CMK (cell line): ENCODE measurements around the gene TMEM214.

Source experiments
- DNase-seq: peaks from one replicate; pipeline ENCODE4 v3.0.0-alpha.2; 2010; ENCODE audit warnings: low read depth

Gene TMEM214

DNA sequence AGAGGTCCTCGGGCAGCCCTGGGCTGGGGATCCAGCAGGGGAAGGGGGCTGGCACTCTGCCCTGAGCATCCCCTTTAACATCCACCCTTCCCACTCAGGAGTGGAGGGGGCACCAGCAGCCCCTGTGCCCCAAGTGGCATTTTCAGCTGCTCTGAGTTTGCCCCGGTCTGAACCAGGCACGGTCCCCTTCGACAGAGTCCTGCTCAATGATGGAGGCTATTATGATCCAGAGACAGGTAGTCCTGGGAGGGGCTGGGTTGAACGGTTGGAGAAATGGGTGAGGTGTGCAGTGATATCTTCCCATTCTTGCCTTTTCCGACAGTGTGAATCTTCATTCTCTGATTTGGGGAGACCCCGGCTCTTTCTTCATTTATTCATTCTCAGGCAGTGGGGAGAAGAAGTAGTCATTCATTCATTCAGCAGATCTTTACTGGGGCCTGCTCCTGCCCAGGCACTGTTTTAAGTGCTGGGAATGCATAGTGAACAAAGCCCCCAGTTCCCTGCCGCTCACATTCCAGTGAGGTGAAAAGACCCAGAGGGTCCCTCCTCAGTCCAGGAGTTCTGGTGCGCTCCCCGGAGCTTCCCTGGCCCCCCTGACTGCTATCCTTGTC, 52.4 kb downstream of the TMEM214 start:
- no peak for DNase-seq

DNA sequence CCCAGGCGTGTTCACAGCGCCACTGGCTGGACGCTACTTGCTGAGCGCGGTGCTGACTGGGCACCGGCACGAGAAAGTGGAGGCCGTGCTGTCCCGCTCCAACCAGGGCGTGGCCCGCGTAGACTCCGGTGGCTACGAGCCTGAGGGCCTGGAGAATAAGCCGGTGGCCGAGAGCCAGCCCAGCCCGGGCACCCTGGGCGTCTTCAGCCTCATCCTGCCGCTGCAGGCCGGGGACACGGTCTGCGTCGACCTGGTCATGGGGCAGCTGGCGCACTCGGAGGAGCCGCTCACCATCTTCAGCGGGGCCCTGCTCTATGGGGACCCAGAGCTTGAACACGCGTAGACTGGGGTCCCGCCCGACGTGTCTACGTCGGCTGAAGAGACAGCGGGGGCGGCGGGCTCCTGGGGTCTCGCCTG, 52.9 kb downstream of the TMEM214 start:
- DNase-seq = peak; percentile 56

DNA sequence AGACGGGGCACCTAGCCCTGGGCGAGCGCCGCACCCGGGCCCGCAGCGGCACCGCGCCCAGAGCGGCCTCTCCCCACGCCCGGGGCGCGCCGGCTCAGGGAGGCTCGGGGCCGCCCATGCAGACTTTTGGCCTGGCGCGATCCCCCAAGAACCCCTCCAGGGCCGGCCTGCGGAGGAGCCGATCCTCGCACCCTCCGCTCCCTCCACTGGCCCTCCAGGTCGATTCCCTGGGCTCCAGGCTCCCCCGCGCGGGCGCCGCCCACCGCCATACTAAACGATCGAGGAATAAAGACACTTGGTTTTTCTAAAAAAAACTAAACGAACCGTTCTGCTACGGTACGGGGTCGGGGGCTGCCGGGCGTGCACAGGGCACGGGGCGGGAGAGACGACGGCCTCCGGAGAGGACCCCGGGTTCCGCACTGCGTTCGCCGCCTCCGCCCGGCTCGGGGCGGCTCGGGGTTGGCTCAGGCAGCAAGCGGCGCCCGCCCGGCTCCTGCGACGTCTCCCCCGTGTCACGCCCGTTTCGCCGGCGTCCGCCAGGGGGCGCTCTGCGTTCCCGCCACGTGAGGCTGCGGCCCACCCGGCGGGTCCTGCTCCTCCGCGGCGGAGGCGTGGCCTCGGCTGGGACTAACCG, 53.4 kb downstream of the TMEM214 start:
- DNase-seq = peak; percentile 89

DNA sequence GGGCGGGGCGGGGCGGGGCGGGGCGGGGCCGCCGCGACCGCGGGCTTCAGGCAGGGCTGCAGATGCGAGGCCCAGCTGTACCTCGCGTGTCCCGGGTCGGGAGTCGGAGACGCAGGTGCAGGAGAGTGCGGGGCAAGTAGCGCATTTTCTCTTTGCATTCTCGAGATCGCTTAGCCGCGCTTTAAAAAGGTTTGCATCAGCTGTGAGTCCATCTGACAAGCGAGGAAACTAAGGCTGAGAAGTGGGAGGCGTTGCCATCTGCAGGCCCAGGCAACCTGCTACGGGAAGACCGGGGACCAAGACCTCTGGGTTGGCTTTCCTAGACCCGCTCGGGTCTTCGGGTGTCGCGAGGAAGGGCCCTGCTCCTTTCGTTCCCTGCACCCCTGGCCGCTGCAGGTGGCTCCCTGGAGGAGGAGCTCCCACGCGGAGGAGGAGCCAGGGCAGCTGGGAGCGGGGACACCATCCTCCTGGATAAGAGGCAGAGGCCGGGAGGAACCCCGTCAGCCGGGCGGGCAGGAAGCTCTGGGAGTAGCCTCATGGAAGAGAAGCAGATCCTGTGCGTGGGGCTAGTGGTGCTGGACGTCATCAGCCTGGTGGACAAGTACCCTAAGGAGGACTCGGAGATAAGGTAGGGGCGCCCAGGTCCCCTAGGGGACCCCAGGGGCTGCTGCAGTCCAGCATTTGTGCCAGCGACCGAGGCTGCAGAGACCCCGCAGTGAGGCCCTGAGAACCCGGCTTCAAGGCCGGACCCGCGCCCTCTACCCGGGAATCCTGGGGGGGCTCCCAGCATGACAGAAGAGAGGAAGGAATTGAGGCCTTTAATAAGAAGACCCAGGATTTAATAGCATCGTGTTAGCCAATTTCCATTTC, 54.2 kb downstream of the TMEM214 start, which contains the start of gene KHK:
Gene KHK, plus strand, starts transcription at position 49 of the 870 bp plus-strand sequence. Its CDS starts 488 bp downstream, at position 537.
- no peak for DNase-seq

DNA sequence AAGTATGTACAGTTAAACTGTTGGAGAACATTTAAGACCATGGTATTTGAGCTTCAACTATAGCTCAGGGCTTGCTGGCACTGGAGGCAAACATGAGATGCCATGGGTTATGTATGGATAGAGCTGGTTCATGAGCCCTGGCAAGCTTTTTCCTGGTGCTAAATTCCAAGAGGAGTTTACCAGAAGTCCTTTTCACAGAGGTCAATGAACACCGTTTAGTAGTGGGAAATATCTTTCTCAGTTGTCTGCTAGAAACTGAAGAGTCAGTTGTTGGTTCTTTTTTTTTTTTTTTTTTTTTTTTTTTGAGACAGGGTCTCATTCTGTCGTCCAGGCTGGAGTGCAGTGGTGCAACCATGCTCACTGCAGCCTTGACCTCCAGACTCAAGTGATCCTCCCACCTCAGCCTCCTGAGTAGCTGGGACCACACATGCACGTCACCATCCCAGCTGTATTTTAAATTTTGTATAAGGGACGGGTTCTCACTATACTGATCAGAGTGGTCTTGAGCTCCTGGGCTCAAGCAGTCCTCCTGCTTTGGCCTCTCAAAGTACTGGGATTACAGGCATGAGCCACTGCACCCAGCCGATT, 55.2 kb downstream of the TMEM214 start:
- no peak for DNase-seq

DNA sequence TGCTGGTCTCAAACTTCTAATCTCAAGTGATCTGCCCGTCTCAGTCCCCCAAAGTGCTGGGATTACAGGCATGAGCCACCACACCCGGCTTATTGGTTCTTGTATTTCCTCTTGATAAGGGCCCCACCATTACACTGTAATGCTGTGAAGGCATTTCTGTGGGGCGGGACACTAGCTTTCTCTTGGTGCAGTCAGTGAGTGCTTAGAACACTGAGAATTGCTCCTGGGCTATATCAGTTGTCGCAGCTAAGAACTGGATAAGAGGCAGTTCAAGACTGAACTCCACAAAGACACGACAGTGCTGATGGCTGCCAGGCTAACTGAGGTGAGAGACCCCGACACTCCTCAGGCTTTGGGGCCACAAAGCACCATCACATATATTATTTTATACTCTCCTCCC, 55.9 kb downstream of the TMEM214 start:
- DNase-seq = no peak

DNA sequence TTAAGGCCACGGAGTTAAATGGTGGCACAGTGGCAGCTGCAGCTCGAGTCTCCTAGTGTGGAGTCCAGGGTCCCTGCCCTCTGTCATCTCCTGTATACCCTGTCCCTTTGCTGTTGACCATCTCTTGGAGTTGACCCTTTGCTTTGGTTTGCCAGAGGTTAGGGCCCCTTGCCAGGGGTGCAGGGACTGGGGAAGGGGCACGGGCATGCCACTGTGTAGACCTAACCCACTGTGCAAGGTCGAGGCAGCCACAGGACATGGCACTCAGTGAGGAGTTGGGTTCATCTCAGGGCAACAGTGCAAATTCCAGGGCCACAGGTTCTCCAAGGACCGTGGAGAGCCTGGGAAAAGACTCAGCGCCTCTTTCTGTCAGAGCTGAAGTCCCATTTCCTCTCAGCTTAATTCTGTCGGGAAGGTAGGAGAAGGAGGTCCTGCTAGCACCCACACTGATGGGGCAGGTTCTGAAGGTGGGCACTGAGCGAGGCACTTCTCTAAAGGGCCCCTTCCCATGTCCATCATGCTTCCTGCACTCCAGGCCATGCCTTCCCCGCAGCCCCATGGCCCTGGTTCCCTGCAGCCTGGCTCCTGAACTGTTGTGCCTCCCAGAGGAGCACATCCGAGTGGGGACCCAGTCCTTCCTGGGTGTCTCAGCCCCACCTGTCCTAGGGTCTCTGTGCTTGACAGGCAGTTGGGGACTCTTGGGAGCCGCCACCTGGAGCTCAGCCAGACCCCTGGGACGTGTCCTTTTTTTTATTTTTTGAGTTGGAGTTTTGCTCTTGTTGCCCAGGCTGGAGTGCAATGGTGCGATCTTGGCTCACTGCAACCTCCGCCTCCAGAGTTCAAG, 56.6 kb downstream of the TMEM214 start:
- DNase-seq = no peak
